ENCODE measurements around the gene OLFM1.

DNA sequence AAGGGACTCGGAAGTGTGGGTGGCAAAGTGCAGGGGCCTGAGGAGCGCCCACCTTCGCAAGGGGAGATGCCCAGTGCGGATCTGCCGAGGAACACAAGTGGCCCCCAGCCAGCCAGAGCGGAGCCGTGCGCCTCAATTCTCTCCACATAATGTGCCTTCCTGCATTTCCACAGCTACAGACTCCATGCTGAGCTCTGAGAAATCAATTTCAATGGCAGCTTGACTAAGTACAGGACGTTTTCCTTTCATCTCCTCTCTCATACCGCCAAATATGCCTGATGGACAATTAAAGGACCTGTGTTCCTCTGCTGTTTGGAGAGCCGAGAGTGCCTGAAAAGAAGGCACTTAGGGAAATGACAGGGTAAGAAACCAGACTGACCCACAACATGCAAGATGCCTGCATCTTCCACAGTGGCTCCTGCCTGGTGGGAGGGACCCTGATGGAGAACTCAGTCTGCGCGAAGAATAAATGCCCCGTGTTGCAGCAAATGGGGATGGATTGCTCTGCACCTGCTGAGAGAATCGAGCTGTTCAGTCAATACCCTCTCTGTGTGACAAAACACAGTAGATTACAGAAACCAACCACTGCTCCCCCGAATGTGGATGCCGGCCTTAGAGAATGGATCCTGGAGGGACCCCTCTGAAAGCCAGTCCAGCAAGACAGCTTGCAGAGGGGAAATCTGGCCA lies 38.6 kb upstream of the OLFM1 start:
- no peak for TF ChIP-seq SPI1 (IDR thresholded peaks at IDR 0.05; ENCODE audit: borderline replicate concordance, low read depth)
- TF ChIP-seq, protein P1, sequence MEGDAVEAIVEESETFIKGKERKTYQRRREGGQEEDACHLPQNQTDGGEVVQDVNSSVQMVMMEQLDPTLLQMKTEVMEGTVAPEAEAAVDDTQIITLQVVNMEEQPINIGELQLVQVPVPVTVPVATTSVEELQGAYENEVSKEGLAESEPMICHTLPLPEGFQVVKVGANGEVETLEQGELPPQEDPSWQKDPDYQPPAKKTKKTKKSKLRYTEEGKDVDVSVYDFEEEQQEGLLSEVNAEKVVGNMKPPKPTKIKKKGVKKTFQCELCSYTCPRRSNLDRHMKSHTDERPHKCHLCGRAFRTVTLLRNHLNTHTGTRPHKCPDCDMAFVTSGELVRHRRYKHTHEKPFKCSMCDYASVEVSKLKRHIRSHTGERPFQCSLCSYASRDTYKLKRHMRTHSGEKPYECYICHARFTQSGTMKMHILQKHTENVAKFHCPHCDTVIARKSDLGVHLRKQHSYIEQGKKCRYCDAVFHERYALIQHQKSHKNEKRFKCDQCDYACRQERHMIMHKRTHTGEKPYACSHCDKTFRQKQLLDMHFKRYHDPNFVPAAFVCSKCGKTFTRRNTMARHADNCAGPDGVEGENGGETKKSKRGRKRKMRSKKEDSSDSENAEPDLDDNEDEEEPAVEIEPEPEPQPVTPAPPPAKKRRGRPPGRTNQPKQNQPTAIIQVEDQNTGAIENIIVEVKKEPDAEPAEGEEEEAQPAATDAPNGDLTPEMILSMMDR (IDR thresholded peaks at IDR 0.05; ENCODE audit: insufficient read depth, low read length), result no peak
- no peak for TF ChIP-seq POLR2AphosphoS5 (IDR thresholded peaks at IDR 0.05; ENCODE audit: low read depth)
- TF ChIP-seq GABPA (IDR thresholded peaks at IDR 0.05; ENCODE audit: low read depth), result no peak

All from HL-60 (cell line).